K562 (cell line): ENCODE results near the gene BROX. TPM values are rescaled to one million over a fixed set of nuclear protein-coding genes. Genes with fewer than 3 reads are reported as not detected.

ENCODE experiments used
- CBX3 ChIP-seq, 2 experiments: IDR thresholded peaks; 1 replicate in 1 of 2; 2 replicates in 1 of 2; pipeline ENCODE4 v1.6.1; 2012; ENCODE audit warnings: inconsistent platforms in 2 of 2, low read length in 2 of 2, borderline replicate concordance in 1 of 2, control low read depth in 1 of 2
- NEUROD1 ChIP-seq: fragments of 150-350 bp; IDR thresholded peaks from 2 replicates; pipeline ENCODE4 v1.6.1; 2014; ENCODE audit warnings: borderline replicate concordance, low read length, low read depth; ENCODE audit not compliant: partially characterized antibody
- NFYB ChIP-seq: IDR thresholded peaks from 2 replicates; pipeline ENCODE4 v1.6.1; 2011; ENCODE audit warnings: mild to moderate bottlenecking, moderate library complexity; ENCODE audit not compliant: insufficient read length; ENCODE audit errors: extremely low read depth
- PURB ChIP-seq: sonication (generic); formaldehyde crosslinking; IDR thresholded peaks from 2 replicates; pipeline ENCODE4 v1.9.0; 2021; ENCODE audit warnings: low read depth, mild to moderate bottlenecking, missing genetic modification reagents
- RHOXF2B ChIP-seq: fragments of 250-450 bp; sonication (Bioruptor Pico); conservative IDR thresholded peaks from 2 replicates; pipeline ENCODE4 v1.5.1; 2021
- ZNF384 ChIP-seq: IDR thresholded peaks from 2 replicates; pipeline ENCODE4 v1.6.1; 2012; ENCODE audit warnings: low read depth, low read length, improper control_type of control experiment
- ZNF395 ChIP-seq: fragments of 200-800 bp; sonication (Bioruptor generic); IDR thresholded peaks from 2 replicates; pipeline ENCODE4 v1.6.1; 2017; ENCODE audit warnings: missing genetic modification characterization, missing compliant biosample characterization
- polyA plus RNA-seq, 8 experiments: library from polyadenylated mRNA; depleted of rRNA in 4 of 8; stranded (reverse) in 5 of 8; unstranded in 3 of 8; fragments of >200 nt; fragmentation: Nextera tagmentation in 2 of 8; fragmentation: Illumina TruSeq in 1 of 8; extraction: Ambion mirVana in 2 of 8; extraction: Trizol in 1 of 8; gene quantifications; 2 replicates each; pipeline versions ENCODE4 v1.2.1 to v1.2.3, GENCODE V29; 2011 to 2014; ENCODE audit warnings: inconsistent platforms in 1 of 8, missing spikeins in 1 of 8
- total RNA-seq, 7 experiments: library from RNA; depleted of rRNA in 6 of 7; stranded (reverse); fragments of >200 nt in 6 of 7; fragmentation: Illumina TruSeq in 2 of 7; extraction: Trizol in 2 of 7; gene quantifications; 2 replicates each; pipeline versions ENCODE4 v1.2.1 to v1.2.3, GENCODE V29; 2011 to 2021; ENCODE audit warnings: low replicate concordance in 1 of 7
- TF ChIP-seq, protein P1 (sequence below): fragments of 450-650 bp; IDR thresholded peaks from 2 replicates; pipeline ENCODE4 v1.6.1; 2016; ENCODE audit warnings: low read depth
- TF ChIP-seq, protein P2 (sequence below): IDR thresholded peaks from 3 replicates; pipeline ENCODE4 v1.6.1; 2011; ENCODE audit warnings: borderline replicate concordance, mild to moderate bottlenecking, moderate library complexity; ENCODE audit not compliant: insufficient read length; ENCODE audit errors: extremely low read depth

The BROX gene
- total and polyA plus RNA-seq, 9 of the 15 experiments (the other 6 are each of a cell fraction or from before 2014, with no cell fraction given): 9.4 to 153 (median 45.1) TPM

- TF ChIP-seq, protein P1, sequence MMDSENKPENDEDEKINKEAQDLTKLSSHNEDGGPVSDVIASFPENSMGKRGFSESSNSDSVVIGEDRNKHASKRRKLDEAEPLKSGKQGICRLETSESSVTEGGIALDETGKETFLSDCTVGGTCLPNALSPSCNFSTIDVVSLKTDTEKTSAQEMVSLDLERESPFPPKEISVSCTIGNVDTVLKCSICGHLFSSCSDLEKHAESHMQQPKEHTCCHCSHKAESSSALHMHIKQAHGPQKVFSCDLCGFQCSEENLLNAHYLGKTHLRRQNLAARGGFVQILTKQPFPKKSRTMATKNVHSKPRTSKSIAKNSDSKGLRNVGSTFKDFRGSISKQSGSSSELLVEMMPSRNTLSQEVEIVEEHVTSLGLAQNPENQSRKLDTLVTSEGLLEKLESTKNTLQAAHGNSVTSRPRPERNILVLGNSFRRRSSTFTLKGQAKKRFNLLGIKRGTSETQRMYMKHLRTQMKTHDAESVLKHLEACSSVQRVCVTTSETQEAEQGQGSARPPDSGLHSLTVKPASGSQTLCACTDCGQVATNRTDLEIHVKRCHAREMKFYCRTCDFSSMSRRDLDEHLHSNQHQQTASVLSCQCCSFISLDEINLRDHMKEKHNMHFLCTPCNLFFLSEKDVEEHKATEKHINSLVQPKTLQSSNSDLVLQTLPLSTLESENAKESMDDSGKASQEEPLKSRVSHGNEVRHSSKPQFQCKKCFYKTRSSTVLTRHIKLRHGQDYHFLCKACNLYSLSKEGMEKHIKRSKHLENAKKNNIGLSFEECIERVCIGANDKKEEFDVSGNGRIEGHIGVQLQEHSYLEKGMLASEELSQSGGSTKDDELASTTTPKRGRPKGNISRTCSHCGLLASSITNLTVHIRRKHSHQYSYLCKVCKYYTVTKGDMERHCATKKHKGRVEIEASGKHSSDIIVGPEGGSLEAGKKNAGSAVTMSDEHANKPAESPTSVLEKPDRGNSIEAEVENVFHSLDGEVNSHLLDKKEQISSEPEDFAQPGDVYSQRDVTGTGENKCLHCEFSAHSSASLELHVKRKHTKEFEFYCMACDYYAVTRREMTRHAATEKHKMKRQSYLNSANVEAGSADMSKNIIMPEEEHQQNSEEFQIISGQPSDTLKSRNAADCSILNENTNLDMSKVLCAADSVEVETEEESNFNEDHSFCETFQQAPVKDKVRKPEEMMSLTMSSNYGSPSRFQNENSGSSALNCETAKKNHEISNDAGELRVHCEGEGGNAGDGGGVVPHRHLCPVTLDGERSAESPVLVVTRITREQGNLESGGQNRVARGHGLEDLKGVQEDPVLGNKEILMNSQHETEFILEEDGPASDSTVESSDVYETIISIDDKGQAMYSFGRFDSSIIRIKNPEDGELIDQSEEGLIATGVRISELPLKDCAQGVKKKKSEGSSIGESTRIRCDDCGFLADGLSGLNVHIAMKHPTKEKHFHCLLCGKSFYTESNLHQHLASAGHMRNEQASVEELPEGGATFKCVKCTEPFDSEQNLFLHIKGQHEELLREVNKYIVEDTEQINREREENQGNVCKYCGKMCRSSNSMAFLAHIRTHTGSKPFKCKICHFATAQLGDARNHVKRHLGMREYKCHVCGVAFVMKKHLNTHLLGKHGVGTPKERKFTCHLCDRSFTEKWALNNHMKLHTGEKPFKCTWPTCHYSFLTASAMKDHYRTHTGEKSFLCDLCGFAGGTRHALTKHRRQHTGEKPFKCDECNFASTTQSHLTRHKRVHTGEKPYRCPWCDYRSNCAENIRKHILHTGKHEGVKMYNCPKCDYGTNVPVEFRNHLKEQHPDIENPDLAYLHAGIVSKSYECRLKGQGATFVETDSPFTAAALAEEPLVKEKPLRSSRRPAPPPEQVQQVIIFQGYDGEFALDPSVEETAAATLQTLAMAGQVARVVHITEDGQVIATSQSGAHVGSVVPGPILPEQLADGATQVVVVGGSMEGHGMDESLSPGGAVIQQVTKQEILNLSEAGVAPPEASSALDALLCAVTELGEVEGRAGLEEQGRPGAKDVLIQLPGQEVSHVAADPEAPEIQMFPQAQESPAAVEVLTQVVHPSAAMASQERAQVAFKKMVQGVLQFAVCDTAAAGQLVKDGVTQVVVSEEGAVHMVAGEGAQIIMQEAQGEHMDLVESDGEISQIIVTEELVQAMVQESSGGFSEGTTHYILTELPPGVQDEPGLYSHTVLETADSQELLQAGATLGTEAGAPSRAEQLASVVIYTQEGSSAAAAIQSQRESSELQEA: no peak
- TF ChIP-seq ZNF395 (CRISPR knock-in tag) (no peak), PURB (CRISPR knock-in tag) (no peak), NFYB (no peak), ZNF384 (no peak), CBX3 (IDR thresholded peaks at IDR 0.05; ENCODE audit: borderline replicate concordance in 1 of 2, low read length in 2 of 2) (no peak), NEUROD1 (no peak), RHOXF2B (CRISPR knock-in tag) (no peak)
- TF ChIP-seq, protein P2, sequence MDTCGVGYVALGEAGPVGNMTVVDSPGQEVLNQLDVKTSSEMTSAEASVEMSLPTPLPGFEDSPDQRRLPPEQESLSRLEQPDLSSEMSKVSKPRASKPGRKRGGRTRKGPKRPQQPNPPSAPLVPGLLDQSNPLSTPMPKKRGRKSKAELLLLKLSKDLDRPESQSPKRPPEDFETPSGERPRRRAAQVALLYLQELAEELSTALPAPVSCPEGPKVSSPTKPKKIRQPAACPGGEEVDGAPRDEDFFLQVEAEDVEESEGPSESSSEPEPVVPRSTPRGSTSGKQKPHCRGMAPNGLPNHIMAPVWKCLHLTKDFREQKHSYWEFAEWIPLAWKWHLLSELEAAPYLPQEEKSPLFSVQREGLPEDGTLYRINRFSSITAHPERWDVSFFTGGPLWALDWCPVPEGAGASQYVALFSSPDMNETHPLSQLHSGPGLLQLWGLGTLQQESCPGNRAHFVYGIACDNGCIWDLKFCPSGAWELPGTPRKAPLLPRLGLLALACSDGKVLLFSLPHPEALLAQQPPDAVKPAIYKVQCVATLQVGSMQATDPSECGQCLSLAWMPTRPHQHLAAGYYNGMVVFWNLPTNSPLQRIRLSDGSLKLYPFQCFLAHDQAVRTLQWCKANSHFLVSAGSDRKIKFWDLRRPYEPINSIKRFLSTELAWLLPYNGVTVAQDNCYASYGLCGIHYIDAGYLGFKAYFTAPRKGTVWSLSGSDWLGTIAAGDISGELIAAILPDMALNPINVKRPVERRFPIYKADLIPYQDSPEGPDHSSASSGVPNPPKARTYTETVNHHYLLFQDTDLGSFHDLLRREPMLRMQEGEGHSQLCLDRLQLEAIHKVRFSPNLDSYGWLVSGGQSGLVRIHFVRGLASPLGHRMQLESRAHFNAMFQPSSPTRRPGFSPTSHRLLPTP: no peak
Measured at GRCh38 chr1:222759451-222760035, 47.2 kb downstream of the BROX start (continued).
